ENCODE results near the gene CELF2. TPM values are rescaled to one million over a fixed set of nuclear protein-coding genes. Genes with fewer than 3 reads are reported as not detected.

CELF2 gene
- total RNA-seq, 2 experiments from 2014 or later = 197 to 205 TPM

- POLR2A ChIA-PET = interaction anchor here (1.2 kb wide), 1 partner anchor 65 kb away, joined by 3 read pairs; no protein-coding TSS in a partner anchor
Observed at GRCh38 chr10:11300026-11300425, 282.4 kb downstream of the CELF2 start.

GRCh38 chr10:11300563-11300962 lies 282.9 kb downstream of the CELF2 start:
- peaks cover 98% of the 10 kb centered on the region for H3K36me3 ChIP-seq (ENCODE audit: insufficient read depth, low read length)
- no peak overlapping the region for H3K4me3 ChIP-seq (ENCODE audit: low read length)
- peaks cover 17% of the 10 kb centered on the region for H3K4me1 Mint-ChIP-seq (ENCODE audit: low read depth)
- POLR2A ChIA-PET = interaction anchor here (1.2 kb wide), 1 partner anchor 65 kb away, joined by 3 read pairs; no protein-coding TSS in a partner anchor
- no peak for TF ChIP-seq CTCF (IDR thresholded peaks at IDR 0.05)
- H3K27me3 ChIP-seq (ENCODE audit: control insufficient read depth in 1 of 2, insufficient read depth in 2 of 2, low read length in 2 of 2) = no peaks in the 10 kb centered on the region
- H3K9me3 Mint-ChIP-seq = no peaks in the 10 kb centered on the region
- no peaks in the 10 kb centered on the region for H3K4me1 ChIP-seq (ENCODE audit: insufficient read depth, low read length)
- DNase-seq (no peak), ATAC-seq (ENCODE audit: poor library complexity) (no peak)
- no peaks in the 10 kb centered on the region for H3K27me3 Mint-ChIP-seq
- peaks cover 42% of the 10 kb centered on the region for H3K36me3 Mint-ChIP-seq (ENCODE audit: low read depth)
- no peak overlapping the region for H3K4me3 Mint-ChIP-seq
- CTCF ChIA-PET = no interaction called here
- peak overlapping the region; percentile 42 for H3K27ac Mint-ChIP-seq
- no peak overlapping the region for H3K27ac ChIP-seq (ENCODE audit: low read depth in 1 of 2, low read length in 2 of 2)
- H3K9me3 ChIP-seq (ENCODE audit: control insufficient read depth in 1 of 2, insufficient read depth in 1 of 2, low read length in 2 of 2) = peaks cover 0 to 15% of the 10 kb centered on the region in 2 experiments
- intact Hi-C loops (cut with DNase I, micrococcal nuclease) = no loop called here

More at GRCh38 chr10:11300026-11300425, 282.4 kb downstream of the CELF2 start:
- no peaks in the 10 kb centered on the region for H3K27me3 ChIP-seq (ENCODE audit: control insufficient read depth in 1 of 2, insufficient read depth in 2 of 2, low read length in 2 of 2)
- no peak overlapping the region for H3K4me3 ChIP-seq (ENCODE audit: low read length)
- Mint-ChIP-seq H3K27me3 (no peaks in the 10 kb centered on the region), H3K27ac (peak overlapping the region; percentile 42), H3K9me3 (no peaks in the 10 kb centered on the region), H3K4me3 (no peak overlapping the region), H3K4me1 (ENCODE audit: low read depth) (peaks cover 17% of the 10 kb centered on the region), H3K36me3 (ENCODE audit: low read depth) (peaks cover 36% of the 10 kb centered on the region)
- H3K27ac ChIP-seq (ENCODE audit: low read depth in 1 of 2, low read length in 2 of 2) = no peak overlapping the region
- no peak for TF ChIP-seq CTCF (IDR thresholded peaks at IDR 0.05)
- CTCF ChIA-PET = no interaction called here
- intact Hi-C loops (cut with DNase I, micrococcal nuclease) = no loop called here
- no peak for DNase-seq
- H3K9me3 ChIP-seq (ENCODE audit: control insufficient read depth in 1 of 2, insufficient read depth in 1 of 2, low read length in 2 of 2) = peaks cover 0 to 15% of the 10 kb centered on the region in 2 experiments
- ATAC-seq (ENCODE audit: poor library complexity) = no peak
- no peaks in the 10 kb centered on the region for H3K4me1 ChIP-seq (ENCODE audit: insufficient read depth, low read length)
- peaks cover 98% of the 10 kb centered on the region for H3K36me3 ChIP-seq (ENCODE audit: insufficient read depth, low read length)

- ChIA-PET CTCF (no interaction called here), POLR2A (no interaction called here)
- H3K36me3 Mint-ChIP-seq (ENCODE audit: low read depth) = peaks cover 53% of the 10 kb centered on the region
- H3K27me3 Mint-ChIP-seq = no peaks in the 10 kb centered on the region
- peaks cover 17% of the 10 kb centered on the region for H3K4me1 Mint-ChIP-seq (ENCODE audit: low read depth)
- Histone ChIP-seq H3K9me3 (ENCODE audit: control insufficient read depth in 1 of 2, insufficient read depth in 1 of 2, low read length in 2 of 2) (peaks cover 2 to 24% of the 10 kb centered on the region in 2 experiments), H3K27me3 (ENCODE audit: control insufficient read depth in 1 of 2, insufficient read depth in 2 of 2, low read length in 2 of 2) (no peaks in the 10 kb centered on the region), H3K4me1 (ENCODE audit: insufficient read depth, low read length) (no peaks in the 10 kb centered on the region), H3K27ac (ENCODE audit: low read depth in 1 of 2, low read length in 2 of 2) (no peak overlapping the region), H3K4me3 (ENCODE audit: low read length) (no peak overlapping the region), H3K36me3 (ENCODE audit: insufficient read depth, low read length) (peaks cover 98% of the 10 kb centered on the region)
- DNase-seq (no peak), ATAC-seq (ENCODE audit: poor library complexity) (no peak)
- peak overlapping the region; percentile 71 for H3K27ac Mint-ChIP-seq
- intact Hi-C loops (cut with DNase I, micrococcal nuclease) = no loop called here
- TF ChIP-seq CTCF (IDR thresholded peaks at IDR 0.05) = no peak
- peak overlapping the region; percentile 54 for H3K4me3 Mint-ChIP-seq
- no peaks in the 10 kb centered on the region for H3K9me3 Mint-ChIP-seq
Observed at GRCh38 chr10:11301571-11302111, 284.0 kb downstream of the CELF2 start.
